Right renal pelvis (tissue), 4 donors: Measurements from ENCODE around the gene EFHD2. TPM values are rescaled to one million over a fixed set of nuclear protein-coding genes. Genes with fewer than 3 reads are reported as not detected.
A peak's percentile ranks its signal among the peaks of the same experiment; 100 is the strongest.
"Not testable (repeated sequence)": the region's sequence is repeated elsewhere in the genome, so short reads cannot be mapped to it uniquely, and the experiment has no call there.

Source experiments
- DNase-seq, 4 donors: peaks; one replicate each; pipeline ENCODE4 v3.0.0-alpha.2; 2013; ENCODE audit warnings: low read depth in 4 of 4, low spot score in 3 of 4, missing footprints in 1 of 4
- polyA plus RNA-seq, 4 donors: library from polyadenylated mRNA; unstranded; fragments of 120-200 nt; gene quantifications; one replicate each; pipeline ENCODE4 v1.2.1, GENCODE V29; 2013; ENCODE audit not compliant: insufficient read length in 4 of 4

Gene EFHD2
- polyA plus RNA-seq, 4 donors, result 11.9 to 18.6 (median 13.2) TPM

DNA sequence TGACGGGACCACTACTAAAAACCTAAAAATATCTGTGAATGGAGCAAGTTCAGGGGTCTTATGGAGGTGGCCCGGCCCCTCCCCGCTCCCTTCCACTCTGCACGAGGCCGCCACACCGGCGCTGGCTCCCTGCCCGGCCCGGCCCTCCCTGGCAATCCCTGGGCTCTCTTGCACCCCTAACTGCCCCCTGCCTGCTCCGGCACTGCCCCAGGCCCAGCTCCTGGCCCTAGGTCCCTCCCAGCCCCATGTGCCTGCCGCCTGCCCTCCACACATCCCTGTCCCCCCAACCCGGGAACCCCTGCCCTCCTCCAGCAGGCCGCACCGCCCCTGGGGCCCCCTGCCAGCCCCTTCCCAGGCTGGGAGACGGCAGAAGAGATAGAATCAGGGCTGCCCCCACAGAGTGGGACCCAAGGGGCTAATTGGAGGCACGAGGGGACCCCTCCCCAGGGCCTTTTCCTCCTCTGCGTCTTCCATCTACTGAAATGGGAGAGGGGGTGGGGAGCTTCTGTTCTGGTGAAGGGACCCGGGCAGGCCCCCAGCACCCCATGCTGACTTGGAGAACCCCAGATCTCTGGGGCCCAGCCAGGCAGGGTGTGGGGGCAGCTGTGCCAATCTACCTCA, 19.2 kb downstream of the EFHD2 start:
- DNase-seq, result no peak

DNA sequence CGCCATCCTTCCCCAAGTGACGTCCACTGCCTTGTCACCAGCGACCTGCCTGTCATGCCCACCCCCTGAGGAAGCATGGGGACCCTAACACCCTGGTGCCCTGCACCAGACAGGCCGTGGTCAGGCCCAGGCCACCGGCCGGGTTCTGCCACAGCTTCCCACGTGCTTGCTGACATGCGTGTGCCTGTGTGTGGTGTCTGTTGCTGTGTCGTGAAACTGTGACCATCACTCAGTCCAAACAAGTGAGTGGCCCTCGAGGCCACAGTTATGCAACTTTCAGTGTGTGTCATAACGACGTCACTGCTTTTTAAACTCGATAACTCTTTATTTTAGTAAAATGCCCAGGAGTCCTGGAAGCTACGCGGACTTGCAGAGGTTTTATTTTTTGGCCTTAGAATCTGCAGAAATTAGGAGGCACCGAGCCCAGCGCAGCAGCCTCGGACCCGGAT, 20.0 kb downstream of the EFHD2 start:
- no peak for DNase-seq

DNA sequence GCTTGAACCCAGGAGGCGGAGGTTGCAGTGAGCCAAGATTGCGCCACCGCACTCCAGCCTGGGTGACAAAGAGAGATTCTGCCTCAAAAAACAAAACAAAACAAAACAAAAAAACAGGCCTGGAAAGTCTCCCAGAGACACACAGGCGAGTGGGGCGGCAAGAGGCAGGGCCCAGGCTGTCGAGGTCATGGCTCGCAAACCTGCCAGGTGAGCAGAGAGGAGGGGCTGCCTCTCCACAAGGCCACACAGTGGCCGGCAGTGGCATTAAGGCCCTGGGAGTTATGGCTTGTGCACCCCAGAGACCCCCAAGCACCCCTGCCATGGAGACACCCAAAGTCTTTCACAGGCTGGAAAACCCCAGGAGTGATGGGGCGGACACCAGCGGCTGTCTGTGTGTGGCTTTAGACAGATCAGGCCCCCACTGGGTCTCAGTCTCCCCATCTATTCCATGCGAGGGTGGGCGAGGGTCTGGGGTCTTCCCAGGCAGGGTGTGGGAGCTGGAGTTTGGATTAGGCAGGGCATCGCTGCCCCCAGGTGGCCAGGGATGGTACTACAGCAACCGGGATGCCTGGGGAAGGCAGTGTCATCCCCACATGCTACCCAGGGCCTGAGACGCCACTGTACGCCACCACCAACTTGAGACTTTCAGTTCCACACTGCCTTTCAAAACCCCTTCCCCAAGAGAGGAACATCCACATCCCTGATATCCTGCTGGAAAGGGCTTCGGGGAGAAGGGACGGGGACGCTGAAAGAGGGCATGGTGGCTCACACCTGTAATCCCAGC, 21.3 kb downstream of the EFHD2 start:
- DNase-seq, result peak in 1 of 4 donors; percentile 54

DNA sequence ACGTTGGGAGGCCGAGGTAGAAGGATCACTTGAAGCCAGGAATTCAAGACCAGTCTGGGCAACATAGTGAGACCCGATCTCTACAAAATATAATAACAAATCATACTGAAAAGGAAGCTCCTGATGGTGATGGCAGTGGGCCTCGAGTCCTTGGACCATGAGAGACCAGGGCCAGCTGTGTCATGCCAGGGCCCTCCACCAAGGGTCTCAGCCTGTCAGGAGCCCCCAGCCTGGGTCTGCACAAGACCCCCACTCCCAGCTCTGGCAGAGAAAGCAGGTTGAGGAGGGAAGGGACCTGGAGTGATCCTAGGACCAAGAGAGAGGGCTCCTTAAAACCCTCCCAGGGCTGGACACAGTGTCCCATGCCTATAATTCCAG, 21.9 kb downstream of the EFHD2 start:
- no peak for DNase-seq

DNA sequence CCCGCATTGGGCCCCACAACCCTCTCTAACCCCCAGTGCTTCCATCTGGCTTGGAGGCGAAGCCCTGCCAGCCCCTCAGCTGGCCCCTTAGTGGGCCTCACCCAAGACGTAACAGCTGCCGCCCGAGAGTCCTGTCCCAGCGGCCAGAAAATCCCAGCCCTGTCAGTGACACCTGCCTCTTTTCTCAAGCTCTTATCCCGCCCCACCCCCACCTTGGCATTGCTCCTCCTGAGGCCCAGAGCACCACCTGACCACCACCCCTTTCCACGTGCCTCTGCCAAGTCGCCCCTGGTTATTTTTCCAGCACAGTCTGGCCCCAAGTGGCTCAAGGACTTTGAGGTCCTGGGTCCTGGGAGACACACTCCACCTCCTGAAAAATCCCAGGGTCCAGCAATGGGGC, 22.6 kb downstream of the EFHD2 start:
- DNase-seq, result no peak

DNA sequence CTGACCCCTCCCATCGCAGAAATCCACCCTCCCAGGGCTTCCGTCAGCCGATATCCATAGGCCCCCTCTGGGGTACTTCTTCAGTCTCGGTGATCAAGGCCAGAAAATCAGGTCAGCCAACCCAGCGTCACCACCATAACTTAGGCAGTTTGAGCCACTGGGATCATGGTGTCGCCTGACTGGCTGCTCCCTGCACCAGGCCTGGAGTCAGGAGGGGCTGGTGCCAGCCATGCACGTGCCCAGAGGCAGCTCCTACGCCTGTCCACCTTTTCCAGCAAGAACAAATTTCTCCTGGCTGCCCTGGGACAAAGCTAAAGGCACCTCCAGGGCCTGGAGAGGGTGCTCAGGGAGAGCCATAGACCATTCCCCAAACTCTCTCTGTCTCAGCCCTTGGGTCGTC, 23.8 kb downstream of the EFHD2 start:
- DNase-seq, result no peak

DNA sequence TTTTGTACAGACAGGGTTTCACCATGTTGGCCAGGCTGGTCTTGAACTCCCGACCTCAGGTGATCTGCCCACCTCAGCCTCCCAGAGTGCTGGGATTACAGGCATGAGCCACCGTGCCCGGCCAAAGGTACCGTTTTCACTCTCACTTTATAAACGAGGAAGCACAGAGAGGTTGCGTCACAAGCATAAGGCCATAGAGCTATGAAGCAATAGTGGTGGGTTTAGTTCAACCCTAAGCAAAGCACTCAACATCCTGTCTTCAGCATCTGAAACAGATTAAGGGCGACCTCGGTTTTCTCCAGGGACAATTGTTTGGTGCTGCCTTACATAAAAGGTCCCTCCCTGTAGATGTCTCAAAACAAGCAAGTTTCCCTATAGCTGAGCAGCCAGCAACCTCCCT, 25.1 kb downstream of the EFHD2 start:
- not testable (repeated sequence) for DNase-seq

DNA sequence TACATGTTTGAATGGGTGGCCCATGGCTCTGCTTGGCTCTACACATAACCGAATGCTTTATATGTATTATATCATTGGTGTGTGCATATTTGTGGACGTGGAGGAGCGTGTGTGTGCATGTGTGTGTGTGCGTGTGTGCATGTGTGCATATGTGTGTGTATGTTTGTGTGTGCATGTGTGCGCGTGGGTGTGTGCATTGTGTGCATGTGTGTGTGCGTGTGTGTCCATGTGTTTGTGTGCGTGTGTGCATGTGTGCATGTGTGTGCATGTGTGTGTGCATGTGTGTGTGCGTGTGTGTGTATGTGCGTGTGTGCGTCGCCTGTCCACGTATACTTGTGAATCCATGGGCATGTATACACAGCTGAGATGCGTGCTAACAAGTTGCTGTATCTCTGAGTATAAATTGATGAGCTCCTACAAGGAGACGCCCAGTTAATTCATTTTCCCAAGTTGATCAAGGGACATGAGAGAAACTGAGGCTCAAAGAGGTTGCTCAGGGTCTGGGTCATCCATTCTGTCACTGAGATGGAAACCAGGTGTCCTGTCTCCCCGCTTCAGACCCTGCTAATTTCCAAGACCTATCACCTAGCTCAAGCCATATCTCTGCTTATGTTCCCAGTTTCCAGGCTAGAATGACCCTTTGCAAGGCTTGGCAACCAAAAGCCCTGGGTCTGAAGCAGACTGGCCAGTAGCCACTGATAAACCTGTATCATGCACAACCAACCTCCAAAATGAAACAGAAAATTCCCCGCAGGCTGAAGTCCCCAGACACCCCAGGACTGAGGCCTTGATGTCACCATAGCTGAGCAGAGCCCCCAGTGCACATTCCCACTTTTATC, 25.8 kb downstream of the EFHD2 start:
- DNase-seq, result no peak

DNA sequence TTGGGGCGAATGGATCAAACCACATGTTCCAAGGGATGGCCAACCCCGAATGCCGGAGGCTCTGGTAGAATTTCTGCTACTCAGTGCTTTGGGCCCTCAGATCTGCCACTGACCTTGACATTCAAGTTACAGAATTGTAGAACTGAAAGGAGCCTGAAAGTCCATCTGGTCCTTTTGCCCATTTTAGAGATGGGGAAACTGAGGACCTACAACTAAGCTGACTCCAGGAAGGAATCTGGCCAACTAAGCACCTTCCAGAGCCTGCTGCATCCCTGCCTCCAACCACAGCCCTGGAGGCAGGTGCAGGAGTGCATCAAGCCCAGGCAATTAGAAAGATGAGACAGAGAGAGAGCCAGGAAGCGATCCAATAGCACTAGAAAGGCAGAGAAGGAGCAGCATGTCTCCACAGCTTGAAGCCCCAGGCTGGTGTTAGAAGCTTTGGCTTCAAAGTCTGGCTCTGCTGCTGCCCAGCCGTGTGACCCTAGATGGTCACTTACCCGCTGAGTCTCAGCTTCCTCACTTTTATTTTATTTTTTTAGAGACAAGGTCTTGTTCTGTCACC, 27.3 kb downstream of the EFHD2 start:
- DNase-seq, result no peak

DNA sequence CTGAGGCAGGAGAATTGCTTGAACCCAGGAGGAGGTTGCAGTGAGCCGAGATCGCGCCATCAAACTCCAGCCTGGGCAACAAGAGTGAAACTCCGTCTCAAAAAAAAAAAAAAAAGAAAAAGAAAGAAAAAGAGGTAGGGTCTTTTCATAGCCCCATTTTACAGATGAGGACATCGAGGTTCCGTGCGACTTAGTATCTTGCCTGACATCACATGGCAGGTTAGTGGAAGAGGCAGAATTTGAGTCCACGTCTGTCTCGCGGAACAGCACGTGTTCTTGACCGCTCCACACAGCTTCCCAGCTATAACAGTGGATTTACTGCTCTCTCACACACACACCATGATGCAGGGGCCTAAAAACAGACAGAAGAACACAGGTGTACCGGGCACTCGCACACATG, 29.6 kb downstream of the EFHD2 start:
- no peak for DNase-seq

DNA sequence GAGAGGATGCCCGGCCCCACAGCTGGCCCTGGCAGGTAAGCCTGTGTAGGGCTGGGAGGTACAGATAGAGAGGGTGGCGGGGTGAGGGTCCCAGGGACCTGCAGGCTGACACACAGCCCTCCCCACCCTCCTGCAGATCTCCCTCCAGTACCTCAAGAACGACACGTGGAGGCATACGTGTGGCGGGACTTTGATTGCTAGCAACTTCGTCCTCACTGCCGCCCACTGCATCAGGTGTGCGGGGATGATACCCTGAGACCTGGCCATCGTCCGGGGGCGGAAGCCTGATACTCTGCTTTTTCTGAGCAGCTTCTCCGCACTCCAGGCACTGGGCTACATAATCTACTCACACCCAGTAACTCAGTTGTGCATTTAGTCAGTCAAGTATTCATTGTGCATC, 30.7 kb downstream of the EFHD2 start:
- no peak for DNase-seq

DNA sequence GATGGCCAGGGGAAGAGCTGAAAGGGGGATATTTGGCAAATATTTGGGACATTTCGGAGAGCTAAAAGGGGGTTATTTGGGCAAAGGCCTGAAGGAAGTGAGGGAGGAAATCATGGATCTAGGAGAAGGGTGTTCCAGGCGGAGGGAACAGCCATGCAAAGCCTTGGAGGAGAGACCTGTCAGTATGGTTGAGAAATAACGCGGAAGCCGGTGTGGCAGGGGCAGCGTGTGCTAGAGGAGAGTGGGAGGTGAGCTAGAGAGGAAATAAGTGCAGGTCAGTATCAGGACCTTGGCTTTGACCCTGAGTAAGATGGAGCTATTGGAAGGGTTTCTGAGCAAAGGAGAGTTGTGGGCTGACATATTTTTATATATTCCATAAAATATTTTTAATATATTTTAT, 31.6 kb downstream of the EFHD2 start:
- no peak for DNase-seq

DNA sequence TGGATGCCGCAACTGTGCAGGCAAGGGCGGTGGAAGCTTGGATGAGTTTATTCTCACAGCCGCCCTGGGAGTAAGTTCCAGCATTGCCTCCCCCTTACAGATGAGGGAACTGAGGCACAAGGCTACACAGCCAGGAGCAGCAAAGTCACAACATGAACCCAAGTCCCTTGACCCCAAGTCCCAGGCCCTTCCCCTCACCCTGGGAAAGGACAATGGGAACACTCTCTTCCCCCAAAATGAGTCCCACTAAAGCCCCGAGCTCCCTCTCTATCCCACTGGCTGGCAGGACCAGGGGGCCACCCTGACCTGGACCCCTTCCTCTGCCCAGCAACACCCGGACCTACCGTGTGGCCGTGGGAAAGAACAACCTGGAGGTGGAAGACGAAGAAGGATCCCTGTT, 32.4 kb downstream of the EFHD2 start:
- no peak for DNase-seq

DNA sequence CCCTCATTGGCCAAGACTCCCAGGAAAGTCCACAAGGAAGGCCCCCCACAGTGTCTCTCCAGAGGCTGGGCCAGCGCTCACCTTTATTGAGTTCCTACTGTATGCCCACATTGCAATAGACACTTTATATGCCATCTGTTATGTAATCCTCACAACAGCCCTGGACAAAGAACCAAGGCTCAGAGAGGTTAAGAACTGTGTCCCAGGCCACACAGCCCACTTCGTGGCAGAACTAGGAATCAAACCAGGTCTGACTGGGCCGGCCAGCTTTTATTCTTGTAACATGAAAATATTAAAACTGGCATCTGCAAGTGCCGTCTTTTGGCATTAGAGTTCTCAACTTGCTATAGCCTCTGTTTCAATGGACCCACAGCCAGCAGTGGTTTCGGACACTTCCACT, 33.1 kb downstream of the EFHD2 start:
- no peak for DNase-seq

DNA sequence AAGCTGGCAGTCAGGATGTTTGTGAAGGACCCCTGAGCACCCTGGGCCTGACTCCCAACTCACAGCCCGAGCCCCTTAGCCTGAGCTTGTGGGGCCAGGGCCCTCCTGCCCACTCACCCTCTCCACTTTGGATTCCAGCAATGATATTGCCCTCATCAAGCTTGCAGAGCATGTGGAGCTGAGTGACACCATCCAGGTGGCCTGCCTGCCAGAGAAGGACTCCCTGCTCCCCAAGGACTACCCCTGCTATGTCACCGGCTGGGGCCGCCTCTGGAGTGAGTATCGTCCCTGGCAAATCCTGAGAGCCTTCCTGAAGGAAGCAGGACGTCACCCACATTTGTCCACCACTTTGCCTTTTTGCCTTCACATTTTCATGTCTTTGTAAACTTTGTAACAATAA, 33.6 kb downstream of the EFHD2 start:
- DNase-seq, result no peak

DNA sequence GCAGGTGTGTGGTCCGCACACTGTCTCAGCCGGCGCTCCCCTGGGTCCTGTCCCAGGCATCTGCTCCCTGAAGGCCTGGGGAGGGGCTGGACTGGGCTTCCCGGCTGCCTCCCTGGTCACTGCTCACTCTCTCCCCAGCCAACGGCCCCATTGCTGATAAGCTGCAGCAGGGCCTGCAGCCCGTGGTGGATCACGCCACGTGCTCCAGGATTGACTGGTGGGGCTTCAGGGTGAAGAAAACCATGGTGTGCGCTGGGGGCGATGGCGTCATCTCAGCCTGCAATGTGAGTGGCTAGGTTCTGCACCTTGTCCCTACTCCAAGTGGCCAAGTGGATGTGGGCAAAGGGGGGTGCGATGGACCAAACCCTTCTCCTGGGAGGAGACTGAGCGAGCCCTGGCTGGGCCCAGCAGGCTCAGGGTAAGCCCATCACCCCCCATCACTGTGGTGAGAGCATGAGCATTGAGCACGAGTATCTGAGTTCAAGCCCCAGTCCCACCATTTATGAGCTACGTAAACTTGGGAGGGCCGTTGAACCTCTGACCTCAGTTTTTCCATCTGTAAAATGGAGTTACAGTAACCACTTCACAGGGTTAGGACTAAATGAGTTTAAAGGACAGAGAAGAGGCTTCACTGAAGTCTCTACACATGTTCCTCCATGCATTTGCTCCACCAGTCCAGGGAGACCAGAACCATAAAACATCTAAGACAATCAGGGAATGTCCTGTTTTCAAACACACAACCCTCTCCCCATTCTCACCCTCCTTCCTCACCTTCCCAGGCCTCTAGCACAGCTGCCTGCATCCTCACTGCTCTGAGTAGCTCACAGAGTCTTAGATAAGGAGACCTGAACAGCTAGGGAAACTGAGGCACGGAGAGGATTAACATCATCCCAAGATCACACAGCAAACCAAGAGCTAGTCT, 35.0 kb downstream of the EFHD2 start:
- DNase-seq, result no peak

DNA sequence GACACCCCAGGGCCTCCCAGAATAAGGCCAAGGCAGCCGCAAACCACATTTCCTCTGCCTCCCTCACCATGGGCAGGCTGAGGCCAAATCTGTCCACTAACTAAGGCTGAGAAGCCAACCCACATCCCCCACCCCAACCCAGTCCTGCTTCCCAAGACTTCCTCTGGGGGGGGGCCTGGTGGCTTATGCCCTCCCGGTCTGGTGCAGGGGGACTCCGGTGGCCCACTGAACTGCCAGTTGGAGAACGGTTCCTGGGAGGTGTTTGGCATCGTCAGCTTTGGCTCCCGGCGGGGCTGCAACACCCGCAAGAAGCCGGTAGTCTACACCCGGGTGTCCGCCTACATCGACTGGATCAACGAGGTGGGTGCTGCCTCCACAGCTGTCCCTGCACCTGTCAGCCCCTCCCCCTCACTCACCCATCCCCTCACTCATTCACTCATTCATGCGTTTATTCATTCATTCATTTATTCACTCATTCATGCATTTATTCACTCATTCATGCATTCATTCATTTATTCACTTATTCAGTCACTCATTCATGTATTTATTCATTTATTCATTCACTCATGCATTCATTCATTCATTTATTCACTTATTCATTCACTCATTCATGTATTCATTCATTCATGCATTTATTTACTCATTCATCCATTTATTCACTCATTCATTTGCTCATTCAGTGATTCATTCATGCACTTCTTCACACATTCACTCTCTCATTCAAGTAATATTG, 35.9 kb downstream of the EFHD2 start:
- DNase-seq, result no peak

DNA sequence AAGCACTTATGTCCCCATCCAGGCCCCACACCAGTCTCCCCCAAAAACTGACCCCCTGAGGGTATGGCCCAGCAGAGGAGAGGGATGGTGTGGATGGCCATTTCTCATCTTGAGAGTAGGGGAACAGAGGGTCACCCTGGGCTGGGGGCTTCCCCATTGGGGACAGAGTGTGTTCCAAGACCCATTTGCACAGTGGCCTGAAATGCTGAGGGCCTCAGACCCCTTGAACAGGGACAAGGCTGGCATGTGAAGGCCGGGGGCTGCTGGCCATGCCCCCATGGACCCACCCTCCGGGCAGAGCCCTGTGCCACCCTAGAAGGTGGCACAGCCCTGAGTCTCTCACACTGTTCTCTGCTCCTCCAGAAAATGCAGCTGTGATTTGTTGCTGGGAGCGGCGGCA, 36.5 kb downstream of the EFHD2 start:
- no peak for DNase-seq

DNA sequence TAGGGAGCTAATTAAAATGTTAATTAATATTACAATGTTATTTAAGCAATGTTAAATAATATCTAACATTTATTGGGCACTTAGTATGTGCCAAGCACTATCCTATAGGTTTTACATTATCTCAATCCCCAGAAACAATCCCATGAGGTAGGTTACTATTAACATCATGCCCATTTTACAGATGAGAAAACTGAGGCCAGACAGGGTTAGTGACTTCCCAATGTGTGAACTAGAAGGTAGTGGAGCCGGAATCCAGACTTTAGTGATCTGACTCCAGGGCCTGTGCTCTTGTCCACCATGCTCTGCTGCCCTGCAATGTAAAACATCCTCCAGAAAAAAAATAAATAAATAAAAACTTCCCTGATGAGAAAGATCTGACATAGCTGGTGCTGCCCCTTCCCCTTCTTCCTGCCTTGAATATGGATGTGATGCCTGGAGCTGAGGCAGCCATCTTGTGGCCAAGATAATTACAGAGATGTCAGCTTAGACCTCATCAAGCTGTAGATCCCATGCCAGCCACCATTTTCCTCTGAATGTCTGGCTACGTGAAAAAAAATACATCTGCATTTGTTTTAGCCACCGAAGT, 39.3 kb downstream of the EFHD2 start:
- no peak for DNase-seq
